GM19467 (cell line): Measurements from ENCODE around the gene DSCAML1.

Experiments
- ATAC-seq: cut with Tn5 transposase; IDR thresholded peaks from one replicate; pipeline ENCODE4 v1.9.1; 2021; ENCODE audit warnings: mild to moderate bottlenecking, moderate library complexity; ENCODE audit not compliant: unreplicated experiment

DSCAML1 gene

GRCh38 chr11:117795638-117796455, 1.2 kb downstream of the DSCAML1 start:
- no peak for ATAC-seq

GRCh38 chr11:117794772-117795629, 2.0 kb downstream of the DSCAML1 start:
- ATAC-seq, result no peak

- ATAC-seq, result no peak
These were observed 2.9 kb downstream of the DSCAML1 start for GRCh38 chr11:117794135-117794534.

GRCh38 chr11:117793583-117793982, 3.4 kb downstream of the DSCAML1 start:
- ATAC-seq, result no peak

GRCh38 chr11:117792992-117793391, 4.0 kb downstream of the DSCAML1 start:
- ATAC-seq, result no peak

GRCh38 chr11:117792241-117792640, 4.8 kb downstream of the DSCAML1 start:
- ATAC-seq, result no peak

- no peak for ATAC-seq
These were observed 6.7 kb downstream of the DSCAML1 start for GRCh38 chr11:117790279-117790678.

- no peak for ATAC-seq
These were observed 7.8 kb downstream of the DSCAML1 start for GRCh38 chr11:117789241-117789640.

GRCh38 chr11:117786135-117786870, 10.7 kb downstream of the DSCAML1 start:
- no peak for ATAC-seq

- no peak for ATAC-seq
These were observed 14.9 kb downstream of the DSCAML1 start for GRCh38 chr11:117782101-117782500.

GRCh38 chr11:117781627-117782026, 15.4 kb downstream of the DSCAML1 start:
- no peak for ATAC-seq

GRCh38 chr11:117780456-117780855, 16.6 kb downstream of the DSCAML1 start:
- ATAC-seq, result no peak

- ATAC-seq, result no peak
These were observed 22.5 kb downstream of the DSCAML1 start for GRCh38 chr11:117774553-117774952.

- no peak for ATAC-seq
These were observed 24.7 kb downstream of the DSCAML1 start for GRCh38 chr11:117772360-117772759.

- ATAC-seq, result no peak
These were observed 25.2 kb downstream of the DSCAML1 start for GRCh38 chr11:117771841-117772240.

- no peak for ATAC-seq
These were observed 25.8 kb downstream of the DSCAML1 start for GRCh38 chr11:117771197-117771596.

GRCh38 chr11:117770061-117770460, 27.0 kb downstream of the DSCAML1 start:
- no peak for ATAC-seq

GRCh38 chr11:117769533-117769932, 27.5 kb downstream of the DSCAML1 start:
- ATAC-seq, result no peak

GRCh38 chr11:117768506-117768905, 28.5 kb downstream of the DSCAML1 start:
- ATAC-seq, result no peak

- ATAC-seq, result no peak
These were observed 29.9 kb downstream of the DSCAML1 start for GRCh38 chr11:117767071-117767470.

- ATAC-seq, result no peak
These were observed 30.4 kb downstream of the DSCAML1 start for GRCh38 chr11:117766576-117766975.
